ENCODE results near the gene DRC7. TPM values are rescaled to one million over a fixed set of nuclear protein-coding genes. Genes with fewer than 3 reads are reported as not detected.

DRC7 gene
- total RNA-seq, 1 experiment from 2014 or later, result 0.72 TPM

- Histone ChIP-seq H3K4me1 (ENCODE audit: insufficient read depth, low read length) (peaks cover 6% of the 10 kb centered on the region; the same call in 1 of the 2 replicates), H3K4me2 (ENCODE audit: insufficient read depth, insufficient read length, low read length) (no peak overlapping the region), H3K27ac (ENCODE audit: insufficient read length, low read depth, low read length) (no peak overlapping the region), H3K79me2 (ENCODE audit: insufficient read depth, low read length) (no peaks in the 10 kb centered on the region), H2BK12ac (ENCODE audit: insufficient read length, low read depth, low read length) (no peak overlapping the region), H2AK5ac (ENCODE audit: insufficient read length, low read length) (no peak overlapping the region), H2BK120ac (ENCODE audit: low read depth, low read length, poor library complexity, severe bottlenecking) (no peak overlapping the region), H2AFZ (ENCODE audit: low read length) (no peak overlapping the region), H3K4ac (ENCODE audit: low read depth, low read length) (no peak overlapping the region), H4K8ac (replicated peaks; ENCODE audit: insufficient read length, low read depth, low read length) (no peak overlapping the region), H3K9ac (ENCODE audit: extremely low read depth, insufficient read length, low read length) (no peak overlapping the region), H4K5ac (ENCODE audit: insufficient read length, low read depth, low read length) (no peak overlapping the region), H2BK15ac (ENCODE audit: low read depth, low read length) (no peak overlapping the region), H2BK20ac (ENCODE audit: low read depth, low read length, poor library complexity, severe bottlenecking) (no peak overlapping the region), H3K56ac (ENCODE audit: insufficient read length, low read depth, low read length) (no peak overlapping the region), H3K18ac (ENCODE audit: insufficient read length, low read depth, low read length) (no peak overlapping the region), H3K23ac (ENCODE audit: insufficient read length, low read depth, low read length) (no peak overlapping the region), H3K9me3 (ENCODE audit: control insufficient read depth, low read depth, low read length) (no peaks in the 10 kb centered on the region), H3K27me3 (ENCODE audit: insufficient read depth, low read length) (no peaks in the 10 kb centered on the region), H4K20me1 (ENCODE audit: control insufficient read depth, insufficient read depth, insufficient read length) (no peaks in the 10 kb centered on the region), H3T11ph (ENCODE audit: low read length) (no peak overlapping the region), H3K79me1 (ENCODE audit: insufficient read depth, low read depth, low read length, poor library complexity, severe bottlenecking) (no peaks in the 10 kb centered on the region), H2BK5ac (ENCODE audit: insufficient read length, low read length) (no peak overlapping the region), H4K91ac (ENCODE audit: insufficient read length, low read depth, low read length) (no peak overlapping the region), H3K14ac (ENCODE audit: insufficient read depth, low read length) (no peak overlapping the region; the same call in 1 of the 2 replicates), H3K23me2 (ENCODE audit: insufficient read length, low read depth, low read length, poor library complexity, severe bottlenecking) (no peaks in the 10 kb centered on the region)
- Mint-ChIP-seq H3K4me3 (no peak overlapping the region), H3K36me3 (ENCODE audit: insufficient read depth in 1 of 3, low read depth in 3 of 3) (no peaks in the 10 kb centered on the region), H3K4me1 (peaks cover 20 to 30% of the 10 kb centered on the region in 2 experiments), H3K27me3 (ENCODE audit: low read depth) (peaks cover 12% of the 10 kb centered on the region), H3K27ac (no peak overlapping the region), H3K9me3 (no peaks in the 10 kb centered on the region; a peak in 2 of 5 replicates)
- TF ChIP-seq CTCF (conservative IDR thresholded peaks at IDR 0.05), result no peak
- WGBS (ENCODE audit: extremely low coverage, insufficient read length, low lambda C conversion rate), result no CpG with 5 or more reads among the region's 11 CpGs
- no peak for DNase-seq
Measured at GRCh38 chr16:57773019-57773418, 78.4 kb downstream of the DRC7 start.
